HG03108 (cell line): ENCODE results near the gene GRK4.

ENCODE experiments used
- ATAC-seq: cut with Tn5 transposase; IDR thresholded peaks from one replicate; pipeline ENCODE4 v1.9.1; 2021; ENCODE audit warnings: moderate library complexity; ENCODE audit not compliant: unreplicated experiment

The GRK4 gene

DNA sequence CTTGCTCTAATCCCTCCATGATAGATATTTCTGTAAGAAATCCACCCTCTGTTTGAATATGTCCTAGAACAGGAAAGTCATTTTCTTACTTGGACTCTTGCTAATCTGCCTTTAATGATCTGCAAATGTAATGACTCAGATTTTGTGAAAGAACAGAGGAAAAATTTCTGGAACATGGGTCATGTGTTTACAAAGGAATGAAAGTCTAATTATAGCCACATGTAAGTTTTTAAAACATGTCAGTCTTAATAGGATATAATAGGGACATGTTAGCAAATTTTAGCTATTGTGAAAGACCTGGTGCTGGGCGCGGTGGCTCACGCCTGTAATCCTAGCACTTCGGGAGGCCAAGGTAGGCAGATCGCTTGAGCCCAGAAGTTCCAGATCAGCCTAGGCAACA lies 47.6 kb downstream of the GRK4 start:
- no peak for ATAC-seq

DNA sequence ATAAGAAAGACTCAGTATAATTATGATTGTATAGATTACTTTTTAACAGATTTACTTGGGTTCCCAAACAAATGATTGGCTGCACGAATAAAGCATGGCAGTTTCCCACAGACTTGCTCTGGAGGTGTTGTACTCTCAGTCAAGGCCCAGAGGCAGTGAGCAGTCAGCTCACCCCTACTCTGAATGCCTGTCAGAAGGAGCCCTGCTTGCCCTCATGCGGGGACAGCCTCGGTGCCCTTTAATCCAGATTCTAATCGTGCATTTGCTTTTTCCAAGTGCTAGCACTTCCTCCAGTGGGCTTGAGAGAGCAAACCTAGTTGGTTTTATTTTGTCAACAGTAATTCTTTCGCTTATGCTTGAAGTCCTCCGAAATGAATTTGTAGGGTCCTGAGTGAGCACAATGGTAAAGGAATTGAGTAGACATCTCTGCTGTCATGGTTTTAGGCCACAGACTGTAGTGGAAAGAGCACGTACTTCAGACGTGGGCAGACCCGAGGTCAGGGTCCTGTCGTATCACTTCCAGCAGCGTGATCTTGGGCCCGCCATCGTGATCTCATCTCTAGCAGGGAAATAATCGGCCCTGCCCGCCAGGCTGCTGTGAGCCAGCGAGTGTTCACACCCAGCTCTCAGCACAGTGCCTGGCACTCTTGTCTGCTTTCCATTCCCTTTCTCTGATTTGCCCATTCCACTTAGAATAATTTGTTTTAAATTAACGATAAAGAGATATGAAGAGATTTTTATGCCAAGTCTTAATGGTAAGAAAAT lies 48.3 kb downstream of the GRK4 start:
- ATAC-seq: no peak

DNA sequence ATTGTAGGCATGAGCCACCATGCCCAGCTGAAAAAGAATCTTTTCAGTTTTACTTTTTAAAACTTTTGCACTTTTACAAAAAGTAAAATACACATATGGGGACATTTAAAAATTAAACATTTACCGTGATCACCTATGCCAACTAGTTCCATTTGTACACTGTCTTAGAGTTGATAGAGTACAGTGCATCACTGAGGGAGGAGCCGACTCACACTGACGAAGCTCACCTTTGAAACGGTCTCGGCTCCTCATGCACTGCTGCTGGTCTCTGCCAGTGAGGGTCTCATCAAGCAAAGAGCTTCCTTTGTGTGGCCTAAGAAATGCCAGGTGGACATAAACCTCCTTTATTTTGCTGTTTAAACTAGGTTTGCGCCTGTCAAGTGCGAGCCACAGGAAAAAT lies 50.0 kb downstream of the GRK4 start:
- ATAC-seq: no peak

DNA sequence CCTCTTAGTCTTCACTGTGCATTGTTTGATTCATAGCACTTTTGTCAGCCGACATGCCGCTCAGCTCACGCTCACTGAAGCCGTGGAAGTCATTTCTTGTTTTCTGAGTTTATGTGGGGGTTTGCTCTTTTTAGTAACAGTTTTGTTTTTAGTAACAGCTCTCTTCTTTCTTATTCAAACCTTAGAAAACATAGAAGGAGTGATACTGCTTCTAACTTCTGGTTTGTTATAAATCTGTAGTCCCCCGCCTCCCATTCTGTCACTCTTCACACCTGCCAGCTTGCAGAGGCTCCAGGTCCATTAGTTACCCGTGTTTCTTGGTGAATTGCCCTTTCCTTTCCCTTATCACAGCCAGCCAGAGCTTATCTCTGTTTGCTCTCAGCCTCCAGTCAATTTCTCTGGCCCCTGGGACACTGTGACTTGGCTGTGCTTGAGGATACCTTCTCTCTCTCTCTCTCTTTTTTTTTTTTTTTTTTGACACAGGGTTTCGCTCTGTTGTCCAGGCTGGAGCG lies 50.5 kb downstream of the GRK4 start:
- peak; percentile 80 for ATAC-seq

DNA sequence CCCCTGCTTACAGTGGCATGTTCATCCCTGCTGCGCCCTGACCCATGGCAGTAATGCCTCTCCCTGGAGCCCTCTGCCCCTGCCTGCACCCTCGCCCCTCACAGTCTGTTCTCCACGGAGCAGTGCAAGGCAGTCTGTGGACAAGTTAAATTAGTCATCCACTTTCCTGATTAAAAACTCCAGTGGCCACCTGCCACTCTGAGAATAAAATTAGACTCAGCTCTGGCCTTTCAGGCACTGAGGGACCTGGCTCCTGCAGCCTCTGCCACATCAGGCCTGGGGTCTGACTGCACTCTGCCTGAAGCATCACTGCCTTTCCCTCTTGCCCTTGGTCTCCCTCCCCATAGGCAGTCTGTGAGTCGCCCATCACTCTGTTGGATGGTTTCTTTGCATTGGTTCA lies 53.6 kb downstream of the GRK4 start:
- no peak for ATAC-seq

DNA sequence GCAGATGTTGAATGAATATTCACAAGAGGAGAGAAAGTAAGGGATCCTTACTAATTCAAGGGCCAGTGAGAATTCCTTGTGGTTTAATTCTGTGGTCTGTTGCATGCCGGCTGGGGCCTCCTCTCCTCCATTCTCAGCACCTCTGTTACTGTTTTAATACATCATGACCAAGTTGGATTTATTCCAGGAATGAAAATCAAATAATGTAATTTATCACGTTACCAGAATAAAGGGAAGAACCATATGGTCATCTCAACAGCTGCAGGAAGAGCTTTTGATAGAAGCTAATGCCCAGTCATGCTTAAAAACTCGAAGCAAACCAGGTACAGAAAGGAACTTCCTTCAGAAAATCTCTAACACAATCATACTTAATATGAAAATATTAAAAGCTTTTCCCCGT lies 54.1 kb downstream of the GRK4 start:
- no peak for ATAC-seq

DNA sequence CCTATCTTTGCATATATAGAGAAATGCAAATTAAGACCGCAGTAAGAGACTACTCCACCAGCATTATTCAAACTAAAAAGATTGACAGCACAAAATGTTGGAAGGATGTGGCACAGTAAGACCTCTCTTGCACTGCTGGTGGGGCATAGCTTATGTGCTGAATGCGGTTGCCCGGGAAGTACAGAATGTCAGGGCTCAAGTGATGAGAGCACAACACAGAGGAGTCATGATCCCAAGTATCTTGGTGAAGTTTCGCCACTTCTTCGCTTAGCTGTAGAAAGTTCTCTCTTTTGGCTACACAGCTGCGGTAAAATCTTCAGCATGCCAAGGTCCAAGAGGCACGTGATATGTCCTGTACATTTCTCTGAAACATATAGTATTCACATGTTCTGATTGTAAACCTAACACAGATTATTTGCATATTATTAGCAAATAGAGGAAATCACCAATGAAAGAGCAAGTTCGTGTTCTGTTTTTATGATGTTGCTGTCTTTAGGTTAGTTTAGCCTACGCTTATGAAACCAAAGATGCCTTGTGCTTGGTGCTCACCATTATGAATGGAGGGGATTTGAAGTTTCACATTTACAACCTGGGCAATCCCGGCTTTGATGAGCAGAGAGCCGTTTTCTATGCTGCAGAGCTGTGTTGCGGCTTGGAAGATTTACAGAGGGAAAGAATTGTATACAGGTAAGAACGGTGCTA lies 55.9 kb downstream of the GRK4 start:
- ATAC-seq: no peak

DNA sequence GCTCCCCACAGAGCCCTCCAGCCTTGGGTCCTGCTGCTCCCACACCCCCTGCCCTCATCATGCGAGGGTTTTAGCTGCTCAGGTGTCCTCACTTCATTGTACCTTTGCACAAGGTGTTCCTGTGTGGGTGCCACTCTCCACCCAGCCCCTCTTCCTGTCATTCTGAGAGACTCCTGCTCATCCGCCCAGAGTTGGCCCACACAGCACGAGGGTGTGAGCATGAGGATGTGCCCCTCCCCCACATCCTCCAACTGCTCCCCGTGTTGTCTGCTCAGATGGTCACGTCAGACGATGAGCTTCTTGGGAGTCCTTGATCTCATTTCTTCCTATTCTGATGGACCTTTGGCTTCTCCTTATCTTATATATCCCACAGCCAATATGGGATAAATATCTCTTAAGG lies 57.8 kb downstream of the GRK4 start:
- no peak for ATAC-seq

DNA sequence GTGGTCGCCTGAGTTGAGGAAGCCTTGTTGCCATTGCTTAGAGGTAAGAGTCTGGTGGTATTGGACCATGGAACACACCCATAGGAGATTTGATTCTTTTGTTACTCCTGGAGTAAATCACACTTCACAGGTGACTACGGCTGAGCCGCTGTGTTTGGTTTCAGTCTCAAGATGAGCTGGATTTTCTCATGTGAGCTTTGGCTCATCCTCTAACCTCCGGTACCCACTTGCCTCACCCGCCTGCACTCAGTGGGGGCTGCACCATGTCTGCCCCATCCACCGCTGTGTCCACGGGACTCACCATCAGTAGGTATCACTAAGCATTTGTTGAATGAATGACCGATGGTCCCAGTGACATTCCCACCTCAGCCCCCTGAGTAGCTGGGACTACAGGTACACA lies 58.3 kb downstream of the GRK4 start:
- no peak for ATAC-seq

DNA sequence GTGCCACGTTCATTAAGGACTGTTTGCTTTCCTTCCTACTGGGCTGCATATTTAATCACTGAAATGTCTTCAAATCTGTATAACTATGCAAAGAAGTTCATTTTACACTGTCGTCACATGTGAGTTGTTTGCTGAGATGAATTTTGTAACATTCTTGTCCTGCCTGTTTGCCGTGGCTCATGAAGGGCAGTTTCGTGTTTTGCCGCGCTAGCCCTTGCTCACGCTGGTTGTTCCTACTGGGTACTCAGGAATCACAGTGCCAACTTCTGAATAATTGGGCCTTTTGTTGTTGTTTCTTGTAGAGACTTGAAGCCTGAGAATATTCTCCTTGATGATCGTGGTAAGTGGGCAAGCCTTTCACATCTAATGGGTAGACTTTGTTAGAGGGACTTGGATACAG lies 58.7 kb downstream of the GRK4 start:
- no peak for ATAC-seq

DNA sequence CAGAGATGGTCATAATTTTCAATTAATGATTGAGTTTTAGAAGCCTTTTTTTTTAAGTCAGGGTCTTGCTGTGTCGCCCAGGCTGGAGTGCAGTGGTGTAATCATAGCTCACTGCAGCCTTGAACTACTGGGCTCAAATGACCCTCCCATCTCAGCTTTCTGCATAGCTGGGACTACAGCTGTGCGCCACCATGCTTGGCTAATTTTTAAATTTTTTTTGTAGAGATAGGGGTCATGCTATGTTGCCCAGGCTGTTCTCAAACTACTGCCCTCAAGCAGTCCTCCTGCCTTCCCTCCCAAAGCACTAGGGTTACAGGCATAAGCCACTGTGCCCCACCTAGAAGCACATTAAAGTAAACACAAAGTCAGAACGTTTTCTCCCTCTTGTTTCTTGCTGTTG lies 59.3 kb downstream of the GRK4 start:
- no peak for ATAC-seq

DNA sequence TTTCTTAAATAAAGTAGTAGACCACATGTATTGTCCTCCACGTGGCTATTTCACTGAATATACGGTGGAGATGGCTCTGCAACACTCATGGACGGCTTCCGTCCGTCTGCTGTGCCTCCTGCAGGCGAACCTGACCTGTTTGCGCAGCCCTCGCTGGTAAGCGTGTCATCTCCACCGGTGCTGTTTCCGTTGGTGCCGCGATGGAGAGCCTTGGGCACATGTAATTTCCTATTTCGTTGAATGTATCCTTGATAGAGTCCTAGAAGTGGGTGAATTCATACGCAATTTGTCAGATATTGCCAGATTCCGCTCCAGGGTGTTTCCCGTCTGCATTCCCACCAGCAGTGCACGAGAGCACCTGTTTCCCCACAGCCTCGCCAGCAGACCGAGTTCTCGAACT lies 62.5 kb downstream of the GRK4 start:
- ATAC-seq: no peak

DNA sequence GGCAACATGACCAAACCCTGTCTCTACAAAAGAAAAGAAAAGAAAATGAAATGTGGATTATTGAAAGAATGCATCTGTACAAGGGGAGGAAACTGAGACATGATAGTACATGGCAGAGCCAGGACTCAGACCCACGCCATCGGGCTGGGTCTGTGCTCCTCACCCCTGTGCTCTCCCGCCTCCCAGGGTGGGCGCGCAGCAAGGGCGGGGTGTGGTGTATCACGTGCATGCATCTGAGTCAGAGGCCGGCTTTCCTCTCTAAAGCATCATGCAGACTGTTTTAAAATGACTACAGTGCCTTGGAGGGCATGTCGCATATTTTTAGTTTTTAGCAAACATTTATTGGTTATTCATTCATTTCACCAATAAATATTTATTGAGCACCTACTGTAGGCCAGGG lies 63.2 kb downstream of the GRK4 start:
- no peak for ATAC-seq

DNA sequence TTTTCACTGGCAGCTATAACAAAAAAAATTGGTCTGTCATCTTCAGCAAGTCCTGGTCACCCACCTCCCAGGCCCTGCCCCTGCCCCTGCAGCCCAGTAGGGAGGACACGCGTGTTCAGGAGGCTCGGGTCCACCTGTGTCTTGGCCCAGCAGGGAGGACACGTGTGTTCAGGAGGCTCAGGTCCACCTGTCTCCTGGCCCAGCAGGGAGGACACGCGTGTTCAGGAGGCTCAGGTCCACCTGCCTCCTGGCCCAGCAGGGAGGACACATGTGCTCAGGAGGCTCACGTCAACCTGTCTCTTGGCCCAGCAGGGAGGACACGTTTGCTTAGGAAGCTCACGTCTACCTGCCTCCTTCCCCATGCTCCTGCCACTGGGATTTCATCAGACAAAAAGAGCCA lies 66.1 kb downstream of the GRK4 start:
- no peak for ATAC-seq

DNA sequence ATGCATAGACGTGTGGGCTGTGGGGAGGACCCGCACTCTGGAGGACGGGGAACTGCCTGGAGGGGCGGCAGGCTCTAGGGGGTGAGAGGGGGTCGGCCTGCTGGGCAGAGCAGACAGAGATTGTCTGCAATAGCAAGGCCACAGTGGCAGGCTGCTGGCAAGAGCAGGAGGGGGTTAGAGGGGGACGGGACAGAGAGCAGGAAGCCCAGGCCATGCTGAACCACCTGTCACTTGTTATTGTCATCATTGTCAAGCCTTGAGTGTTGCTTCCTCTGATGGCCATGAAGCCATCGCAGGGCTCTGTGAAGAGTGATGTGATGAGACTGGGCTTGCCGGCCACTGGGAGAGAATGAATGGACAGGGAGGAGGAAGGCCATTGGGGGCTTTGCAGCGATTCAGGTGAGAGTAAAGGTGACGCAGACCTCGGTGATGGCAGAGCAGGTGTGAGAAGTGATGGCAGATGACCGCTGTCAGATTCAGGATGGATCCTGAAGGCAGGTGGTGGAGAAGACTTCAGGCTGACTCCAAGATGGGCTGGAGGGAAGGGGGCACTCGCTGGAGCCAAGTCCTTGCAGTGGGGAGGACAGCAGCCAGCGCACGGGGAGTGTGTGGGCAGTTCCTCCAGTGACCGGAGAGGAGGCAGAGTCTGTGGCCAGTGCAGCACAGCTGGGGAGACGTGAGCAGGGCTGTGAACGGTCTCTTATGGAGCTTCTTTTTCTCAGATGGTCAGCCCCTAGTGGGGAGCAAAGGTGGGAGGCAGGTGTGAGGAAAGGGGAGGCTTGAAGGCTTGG lies 67.4 kb downstream of the GRK4 start:
- ATAC-seq: no peak

DNA sequence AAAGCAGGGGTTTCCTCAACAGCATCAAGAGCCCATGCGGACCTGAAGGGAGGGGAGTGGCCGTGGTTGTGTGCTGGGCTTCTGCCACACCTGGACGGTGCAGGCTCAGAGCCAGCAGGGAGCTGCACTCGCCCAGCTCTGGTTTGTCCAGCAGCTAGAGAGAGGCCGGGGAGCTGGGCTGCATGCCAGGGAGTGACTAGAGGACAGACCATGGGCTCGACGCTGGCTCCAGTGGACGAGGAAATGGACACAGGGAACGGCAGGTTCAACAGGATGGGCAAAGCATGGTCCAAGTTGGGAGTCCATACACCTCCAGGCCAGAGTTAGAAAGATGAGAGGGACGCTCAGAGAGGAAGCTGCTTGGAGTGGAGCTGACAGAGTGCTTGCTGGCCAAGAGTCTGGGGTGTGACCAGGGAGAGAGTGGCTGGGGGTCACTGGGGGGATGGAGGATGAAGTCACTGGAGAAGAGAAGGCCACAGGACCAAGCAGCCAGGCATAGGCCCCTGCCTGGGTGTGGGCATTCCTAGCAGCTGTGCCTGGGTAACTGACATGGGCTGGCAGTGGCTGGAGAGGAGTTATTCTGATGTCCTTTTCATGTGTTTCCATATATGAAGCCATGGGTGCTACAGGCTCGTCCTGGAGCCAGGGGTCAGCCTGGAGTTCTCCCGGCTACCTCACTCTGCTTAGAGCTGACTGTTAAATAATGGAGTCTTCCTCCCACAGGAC lies 68.1 kb downstream of the GRK4 start:
- ATAC-seq: no peak

DNA sequence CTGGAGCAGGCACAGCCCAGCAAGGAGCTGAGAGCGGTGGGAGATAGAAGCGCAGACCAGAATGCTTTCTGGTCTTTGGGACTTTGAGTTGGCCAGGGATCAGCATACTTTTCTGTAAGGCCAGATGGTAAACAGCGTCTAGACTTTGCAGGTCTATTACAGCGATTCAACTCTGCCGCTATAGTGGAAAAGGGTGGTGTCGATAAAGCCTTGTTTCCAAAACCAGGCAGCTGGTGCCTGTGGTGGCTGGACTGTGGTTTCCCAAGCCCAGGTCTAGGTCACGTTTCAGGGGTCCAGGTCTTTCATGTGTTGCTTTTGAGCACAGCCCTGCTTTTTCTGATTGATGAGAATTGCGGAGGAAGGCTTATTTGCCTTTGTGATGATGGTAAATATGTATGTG lies 70.9 kb downstream of the GRK4 start:
- ATAC-seq: no peak

DNA sequence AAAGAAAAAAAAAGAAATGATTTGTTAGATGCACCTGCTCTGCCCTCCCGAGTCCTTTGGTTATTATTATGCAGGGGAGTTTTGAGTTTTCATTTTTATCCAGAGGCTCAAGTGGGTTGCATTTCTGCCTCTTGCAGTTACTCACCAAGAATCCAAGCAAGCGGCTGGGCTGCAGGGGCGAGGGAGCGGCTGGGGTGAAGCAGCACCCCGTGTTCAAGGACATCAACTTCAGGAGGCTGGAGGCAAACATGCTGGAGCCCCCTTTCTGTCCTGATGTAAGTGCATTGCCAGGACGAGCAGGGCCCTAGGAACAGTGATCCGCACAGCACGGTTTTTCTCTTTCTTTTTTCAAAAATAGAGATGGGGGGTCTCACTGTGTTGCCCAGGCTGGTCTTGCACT lies 71.9 kb downstream of the GRK4 start:
- ATAC-seq: no peak

DNA sequence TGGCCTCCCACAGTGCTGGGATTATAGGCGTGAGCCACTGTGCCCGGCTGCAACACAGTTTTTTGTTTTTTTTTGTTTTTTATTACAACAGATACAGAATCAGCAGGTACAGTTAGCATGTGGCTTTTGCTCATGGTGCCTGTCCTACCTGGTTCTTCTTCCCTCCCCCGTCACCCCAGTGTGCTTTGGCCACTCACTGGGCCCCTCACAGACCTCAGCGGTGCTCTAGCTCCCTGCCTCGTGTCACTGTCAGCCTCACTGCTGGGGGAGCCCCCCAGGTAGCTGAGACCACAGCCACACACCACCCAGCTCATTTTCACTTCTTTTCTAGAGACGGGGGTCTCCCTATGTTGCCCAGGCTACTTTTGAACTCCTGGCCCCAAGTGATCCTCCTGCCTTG lies 72.3 kb downstream of the GRK4 start:
- no peak for ATAC-seq

DNA sequence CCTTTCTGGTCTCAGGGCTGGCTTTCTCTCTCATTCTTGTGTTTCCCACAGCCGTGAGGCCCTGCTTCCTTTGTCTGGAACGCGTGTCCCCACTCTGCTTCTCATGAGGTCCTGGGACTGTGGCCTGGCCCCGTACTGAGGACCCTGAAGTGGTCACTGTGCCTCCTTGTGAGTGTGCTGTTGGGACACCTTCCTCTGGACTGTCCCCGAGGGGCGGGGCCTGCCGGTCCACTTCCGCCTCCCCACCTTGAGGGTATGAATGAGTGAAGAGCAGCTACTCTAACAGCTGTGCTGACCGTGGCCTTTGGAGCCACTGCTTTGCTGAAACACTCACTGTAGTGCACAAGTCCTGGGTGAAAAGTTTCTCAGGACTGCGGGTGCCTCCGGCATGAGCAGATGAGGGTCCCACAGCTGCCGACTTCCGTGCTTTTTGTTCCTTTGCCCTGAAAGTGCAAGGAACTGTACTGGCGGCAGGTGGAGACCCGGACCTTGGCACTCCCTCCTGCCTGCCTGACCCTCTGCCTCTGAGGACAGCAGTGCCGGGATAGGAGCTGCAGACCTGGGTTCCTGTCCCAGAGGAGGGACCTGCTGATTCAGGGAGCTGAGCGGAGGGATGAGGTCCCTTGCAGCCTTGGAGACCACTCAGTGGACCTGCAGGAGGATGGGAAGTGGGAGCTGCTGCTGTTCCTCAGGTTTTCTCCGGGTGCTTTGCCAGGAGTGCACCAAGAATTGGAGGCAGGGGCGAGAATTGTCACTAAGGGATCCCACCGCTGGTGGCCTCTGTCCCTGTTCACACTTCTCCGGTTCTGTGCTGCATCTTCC lies 73.0 kb downstream of the GRK4 start:
- no peak for ATAC-seq
